DOHH2 (cell line): Measurements from ENCODE around the gene ZNF507.

ENCODE experiments used
- EZH2phosphoT487 ChIP-seq: fragments of 200-600 bp; sonication (generic); IDR thresholded peaks from 2 replicates; pipeline ENCODE4 v1.6.1; 2017; ENCODE audit warnings: borderline replicate concordance, mild to moderate bottlenecking, antibody characterized with exemption, low read length, moderate library complexity, mixed read lengths
- TF ChIP-seq, protein P1 (sequence below): fragments of 200-600 bp; sonication (generic); IDR thresholded peaks from one replicate; pipeline ENCODE4 v1.5.1; 2014; ENCODE audit warnings: antibody characterized with exemption, mild to moderate bottlenecking, low read depth, low read length; ENCODE audit not compliant: poor library complexity, severe bottlenecking

DNA sequence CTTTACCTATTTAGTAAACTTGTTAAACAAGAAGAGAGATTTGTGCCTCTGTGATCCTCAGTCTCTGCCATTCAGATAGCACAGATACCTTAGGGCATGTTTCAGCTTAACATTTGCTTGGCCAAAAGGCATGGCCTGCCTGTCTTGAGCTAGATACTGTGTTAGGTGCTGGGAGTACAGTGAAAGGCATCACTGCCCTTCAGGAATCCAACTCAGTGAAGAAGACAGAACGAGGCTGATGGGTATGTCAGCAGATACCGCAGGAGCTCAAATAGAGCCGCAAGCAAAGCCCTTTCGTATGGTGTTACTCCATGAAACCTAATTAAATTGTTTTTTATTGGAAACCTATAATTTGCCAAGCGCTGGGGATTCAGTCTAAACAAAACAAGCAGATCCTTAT lies 12.9 kb downstream of the ZNF507 start:
- TF ChIP-seq, protein P1, sequence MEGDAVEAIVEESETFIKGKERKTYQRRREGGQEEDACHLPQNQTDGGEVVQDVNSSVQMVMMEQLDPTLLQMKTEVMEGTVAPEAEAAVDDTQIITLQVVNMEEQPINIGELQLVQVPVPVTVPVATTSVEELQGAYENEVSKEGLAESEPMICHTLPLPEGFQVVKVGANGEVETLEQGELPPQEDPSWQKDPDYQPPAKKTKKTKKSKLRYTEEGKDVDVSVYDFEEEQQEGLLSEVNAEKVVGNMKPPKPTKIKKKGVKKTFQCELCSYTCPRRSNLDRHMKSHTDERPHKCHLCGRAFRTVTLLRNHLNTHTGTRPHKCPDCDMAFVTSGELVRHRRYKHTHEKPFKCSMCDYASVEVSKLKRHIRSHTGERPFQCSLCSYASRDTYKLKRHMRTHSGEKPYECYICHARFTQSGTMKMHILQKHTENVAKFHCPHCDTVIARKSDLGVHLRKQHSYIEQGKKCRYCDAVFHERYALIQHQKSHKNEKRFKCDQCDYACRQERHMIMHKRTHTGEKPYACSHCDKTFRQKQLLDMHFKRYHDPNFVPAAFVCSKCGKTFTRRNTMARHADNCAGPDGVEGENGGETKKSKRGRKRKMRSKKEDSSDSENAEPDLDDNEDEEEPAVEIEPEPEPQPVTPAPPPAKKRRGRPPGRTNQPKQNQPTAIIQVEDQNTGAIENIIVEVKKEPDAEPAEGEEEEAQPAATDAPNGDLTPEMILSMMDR = no peak
- no peak for TF ChIP-seq EZH2phosphoT487
